Thyroid gland (tissue), 4 donors: ENCODE data around the gene RALGDS.

Experiments used
- POLR2A ChIP-seq, 2 donors: fragments of 450-650 bp; IDR thresholded peaks; one replicate each; pipeline ENCODE4 v1.6.1; 2017; ENCODE audit warnings: antibody characterized with exemption in 2 of 2, mild to moderate bottlenecking in 2 of 2, moderate library complexity in 1 of 2
- TF ChIP-seq, protein P1 (sequence below), 6 experiments: fragments of 200-600 bp in 3 of 6; fragments of 450-650 bp in 3 of 6; sonication (generic) in 3 of 6; IDR thresholded peaks; one replicate each; pipeline ENCODE4 v1.5.1; 2016 to 2019; ENCODE audit warnings: antibody characterized with exemption in 6 of 6, mild to moderate bottlenecking in 2 of 6, inconsistent platforms in 1 of 6, moderate library complexity in 1 of 6

DNA sequence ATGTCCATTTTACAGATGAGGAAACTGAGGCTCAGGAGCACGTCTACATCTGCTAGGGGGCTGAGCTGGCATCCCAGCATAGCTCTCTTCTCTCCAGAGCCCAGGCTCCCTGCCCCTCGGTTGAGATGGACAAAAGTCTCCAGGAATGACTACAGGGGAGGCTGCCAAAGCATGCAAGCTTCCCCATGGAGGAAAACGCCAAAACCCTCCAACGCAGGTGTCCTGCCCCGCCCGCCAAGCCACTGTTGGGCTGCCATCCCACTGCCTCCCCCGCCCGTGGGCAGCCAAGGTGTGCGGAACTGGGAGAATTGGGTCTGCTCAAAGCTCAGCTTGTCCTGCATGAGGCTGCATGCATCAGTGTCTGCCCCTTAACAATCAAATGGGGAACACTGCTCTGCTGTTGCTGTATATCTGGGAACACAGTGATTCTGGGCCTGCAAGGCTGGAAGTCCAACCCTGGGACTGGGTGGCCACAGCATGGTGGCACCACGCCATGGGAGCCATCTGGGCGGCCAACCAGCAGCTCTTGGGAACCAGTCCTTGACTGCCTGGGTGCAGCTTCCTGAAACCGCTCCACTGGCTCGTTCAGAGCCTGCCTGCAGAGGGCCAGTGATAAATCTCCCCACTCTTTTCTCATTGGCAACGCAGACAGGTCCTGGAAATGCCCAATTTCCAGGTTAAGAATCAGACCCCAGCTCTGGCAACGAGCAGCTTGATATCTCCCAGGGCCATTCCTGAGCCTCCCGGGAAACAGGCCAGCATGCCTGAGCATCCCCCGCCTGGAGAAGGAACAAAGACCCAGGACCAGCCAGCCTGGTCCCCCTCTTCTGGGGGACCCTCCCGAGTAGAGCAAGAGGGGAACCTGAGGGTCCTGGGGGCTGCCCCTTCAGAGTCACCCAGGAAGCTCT, 3.5 kb downstream of the RALGDS start:
- TF ChIP-seq, protein P1, sequence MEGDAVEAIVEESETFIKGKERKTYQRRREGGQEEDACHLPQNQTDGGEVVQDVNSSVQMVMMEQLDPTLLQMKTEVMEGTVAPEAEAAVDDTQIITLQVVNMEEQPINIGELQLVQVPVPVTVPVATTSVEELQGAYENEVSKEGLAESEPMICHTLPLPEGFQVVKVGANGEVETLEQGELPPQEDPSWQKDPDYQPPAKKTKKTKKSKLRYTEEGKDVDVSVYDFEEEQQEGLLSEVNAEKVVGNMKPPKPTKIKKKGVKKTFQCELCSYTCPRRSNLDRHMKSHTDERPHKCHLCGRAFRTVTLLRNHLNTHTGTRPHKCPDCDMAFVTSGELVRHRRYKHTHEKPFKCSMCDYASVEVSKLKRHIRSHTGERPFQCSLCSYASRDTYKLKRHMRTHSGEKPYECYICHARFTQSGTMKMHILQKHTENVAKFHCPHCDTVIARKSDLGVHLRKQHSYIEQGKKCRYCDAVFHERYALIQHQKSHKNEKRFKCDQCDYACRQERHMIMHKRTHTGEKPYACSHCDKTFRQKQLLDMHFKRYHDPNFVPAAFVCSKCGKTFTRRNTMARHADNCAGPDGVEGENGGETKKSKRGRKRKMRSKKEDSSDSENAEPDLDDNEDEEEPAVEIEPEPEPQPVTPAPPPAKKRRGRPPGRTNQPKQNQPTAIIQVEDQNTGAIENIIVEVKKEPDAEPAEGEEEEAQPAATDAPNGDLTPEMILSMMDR (IDR thresholded peaks at IDR 0.05): peak in 3 of 6 experiments; percentile 13 to 37 (median 29)
- no peak for TF ChIP-seq POLR2A (IDR thresholded peaks at IDR 0.05)
